MCF 10A (cell line): ENCODE measurements around the gene GPR107. TPM values are rescaled to one million over a fixed set of nuclear protein-coding genes. Genes with fewer than 3 reads are reported as not detected.

Experiments
- BruUV-seq: library from RNA; stranded (reverse); fragments of 400-500 nt; replicated peaks from 2 replicates; lab custom pipeline; 2021; lab: Mats Ljungman, UMichigan
- CTCF ChIA-PET: fragments of 300-600 bp; sonication (Branson Sonifier 250); formaldehyde crosslinking; extraction: SDS; loops from one replicate; lab custom pipeline; 2021; ENCODE audit warnings: antibody characterized with exemption, inconsistent platforms; lab: Yijun Ruan, JAX
- POLR2A ChIA-PET: fragments of 300-600, 350-650 bp; sonication (Branson Sonifier 250); formaldehyde crosslinking; extraction: SDS; loops from one replicate; lab custom pipeline; 2020; ENCODE audit warnings: antibody characterized with exemption, inconsistent platforms; lab: Yijun Ruan, JAX
- DNase-seq: peaks from one replicate; pipeline ENCODE4 v3.0.0-alpha.2; 2018; ENCODE audit not compliant: unreplicated experiment
- H3K27ac Mint-ChIP-seq: one replicate; pipeline ENCODE4 v1.8.0; 2022; ENCODE audit warnings: mild to moderate bottlenecking, low read depth, mixed read lengths; ENCODE audit not compliant: unreplicated experiment
- H3K27me3 Mint-ChIP-seq: one replicate; pipeline ENCODE4 v1.8.0; 2022; ENCODE audit warnings: mixed read lengths; ENCODE audit not compliant: insufficient read depth, unreplicated experiment
- H3K36me3 Mint-ChIP-seq: one replicate; pipeline ENCODE4 v1.8.0; 2022; ENCODE audit warnings: mild to moderate bottlenecking, moderate library complexity, mixed read lengths; ENCODE audit not compliant: insufficient read depth, unreplicated experiment
- H3K4me1 Mint-ChIP-seq: one replicate; pipeline ENCODE4 v1.8.0; 2022; ENCODE audit warnings: mixed read lengths; ENCODE audit not compliant: insufficient read depth, unreplicated experiment
- H3K4me3 Mint-ChIP-seq: one replicate; pipeline ENCODE4 v1.8.0; 2022; ENCODE audit warnings: mild to moderate bottlenecking, moderate library complexity, mixed read lengths; ENCODE audit not compliant: unreplicated experiment
- H3K9me3 Mint-ChIP-seq: one replicate; pipeline ENCODE4 v1.8.0; 2022; ENCODE audit warnings: mixed read lengths; ENCODE audit not compliant: unreplicated experiment
- intact Hi-C: fragments of 100-400 bp; cut with micrococcal nuclease; formaldehyde crosslinking; loops from 2 replicates; pipeline ENCODE4 v1.14.1; 2022
- total RNA-seq: library from RNA; stranded (reverse); gene quantifications from 2 replicates; pipeline ENCODE4 v1.2.3, GENCODE V29; 2022
- TF ChIP-seq, protein P1 (sequence below): fragments of 200-600 bp; IDR thresholded peaks from one replicate; pipeline ENCODE4 v1.8.0; 2022; ENCODE audit warnings: antibody characterized with exemption, mild to moderate bottlenecking; ENCODE audit not compliant: unreplicated experiment

The GPR107 gene
- total RNA-seq, 1 experiment from 2014 or later = 32.9 TPM

GRCh38 chr9:130039528-130040147 lies 14.1 kb upstream of the GPR107 start:
- no peaks in the 10 kb centered on the region for H3K9me3 Mint-ChIP-seq
- no peak for DNase-seq
- no peaks in the 10 kb centered on the region for H3K27me3 Mint-ChIP-seq
- peaks cover 17% of the 10 kb centered on the region for H3K4me1 Mint-ChIP-seq
- no TSS peak for BruUV-seq
- intact Hi-C loops = loop anchor here (5.0 kb wide), 1 partner anchor 72 kb away; no protein-coding TSS in a partner anchor
- TF ChIP-seq, protein P1, sequence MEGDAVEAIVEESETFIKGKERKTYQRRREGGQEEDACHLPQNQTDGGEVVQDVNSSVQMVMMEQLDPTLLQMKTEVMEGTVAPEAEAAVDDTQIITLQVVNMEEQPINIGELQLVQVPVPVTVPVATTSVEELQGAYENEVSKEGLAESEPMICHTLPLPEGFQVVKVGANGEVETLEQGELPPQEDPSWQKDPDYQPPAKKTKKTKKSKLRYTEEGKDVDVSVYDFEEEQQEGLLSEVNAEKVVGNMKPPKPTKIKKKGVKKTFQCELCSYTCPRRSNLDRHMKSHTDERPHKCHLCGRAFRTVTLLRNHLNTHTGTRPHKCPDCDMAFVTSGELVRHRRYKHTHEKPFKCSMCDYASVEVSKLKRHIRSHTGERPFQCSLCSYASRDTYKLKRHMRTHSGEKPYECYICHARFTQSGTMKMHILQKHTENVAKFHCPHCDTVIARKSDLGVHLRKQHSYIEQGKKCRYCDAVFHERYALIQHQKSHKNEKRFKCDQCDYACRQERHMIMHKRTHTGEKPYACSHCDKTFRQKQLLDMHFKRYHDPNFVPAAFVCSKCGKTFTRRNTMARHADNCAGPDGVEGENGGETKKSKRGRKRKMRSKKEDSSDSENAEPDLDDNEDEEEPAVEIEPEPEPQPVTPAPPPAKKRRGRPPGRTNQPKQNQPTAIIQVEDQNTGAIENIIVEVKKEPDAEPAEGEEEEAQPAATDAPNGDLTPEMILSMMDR = no peak
- CTCF ChIA-PET = interaction anchor here (0.8 to 1.2 kb wide), 2 partner anchors 19 to 154 kb away, joined by 4 read pairs; no protein-coding TSS in a partner anchor
- H3K36me3 Mint-ChIP-seq = no peaks in the 10 kb centered on the region
- POLR2A ChIA-PET = interaction anchor here (0.6 to 4.8 kb wide), 7 partner anchors 11 to 655 kb away, joined by 3 to 53 read pairs (median 4); partner anchors contain the start of genes EXOSC2 and GPR107
- no peak overlapping the region for H3K4me3 Mint-ChIP-seq
- no peak overlapping the region for H3K27ac Mint-ChIP-seq

- H3K27ac Mint-ChIP-seq = peak overlapping the region; percentile 65
- intact Hi-C loops = loop anchor here (5.0 kb wide), 1 partner anchor 74 kb away; no protein-coding TSS in a partner anchor
- CTCF ChIA-PET = interaction anchor here (0.7 to 1.1 kb wide), 2 partner anchors 58 to 156 kb away, joined by 4 read pairs; no protein-coding TSS in a partner anchor
Measured at GRCh38 chr9:130040984-130041647, 12.6 kb upstream of the GPR107 start.

GRCh38 chr9:130041648-130042405 lies 11.9 kb upstream of the GPR107 start:
- TF ChIP-seq, protein P1 = no peak
- Mint-ChIP-seq H3K27ac (peak overlapping the region; percentile 93), H3K4me1 (peaks cover 8% of the 10 kb centered on the region), H3K27me3 (no peaks in the 10 kb centered on the region), H3K4me3 (peak overlapping the region; percentile 99), H3K9me3 (no peaks in the 10 kb centered on the region), H3K36me3 (no peaks in the 10 kb centered on the region)
- CTCF ChIA-PET = interaction anchor here (0.6 to 1.1 kb wide), 3 partner anchors 57 to 157 kb away, joined by 3 to 4 read pairs (median 4); no protein-coding TSS in a partner anchor
- POLR2A ChIA-PET = interaction anchor here (0.6 to 4.8 kb wide), 12 partner anchors 11 to 217 kb away, joined by 3 to 53 read pairs (median 6); partner anchors contain the start of genes C9orf78, GPR107 and USP20
- intact Hi-C loops = loop anchor here (1.0 to 5.0 kb wide), 3 partner anchors 75 to 157 kb away; no protein-coding TSS in a partner anchor
- DNase-seq = peak; percentile 26
- no TSS peak for BruUV-seq

More at GRCh38 chr9:130040984-130041647, 12.6 kb upstream of the GPR107 start:
- no peaks in the 10 kb centered on the region for H3K27me3 Mint-ChIP-seq
- POLR2A ChIA-PET = interaction anchor here (0.6 to 4.8 kb wide), 10 partner anchors 12 to 217 kb away, joined by 3 to 53 read pairs (median 6); partner anchors contain the start of gene GPR107
- DNase-seq = no peak
- BruUV-seq = TSS peak; percentile 31
- peak overlapping the region; percentile 99 for H3K4me3 Mint-ChIP-seq
- TF ChIP-seq, protein P1 = no peak
- peaks cover 12% of the 10 kb centered on the region for H3K4me1 Mint-ChIP-seq
- H3K36me3 Mint-ChIP-seq = no peaks in the 10 kb centered on the region
- no peaks in the 10 kb centered on the region for H3K9me3 Mint-ChIP-seq
